PFSK-1 (cell line): Measurements from ENCODE around the gene CYB5R4.

Experiments
- FOXP2 ChIP-seq: optimal IDR thresholded peaks from 2 replicates; pipeline ENCODE3; 2011; ENCODE audit warnings: borderline replicate concordance, control low read depth, inconsistent platforms; ENCODE audit not compliant: insufficient read depth; ENCODE audit errors: extremely low read length, extremely low read depth
- POLR2AphosphoS5 ChIP-seq: IDR thresholded peaks from 2 replicates; pipeline ENCODE4 v1.6.1; 2012; ENCODE audit warnings: low read depth, mild to moderate bottlenecking, control low read depth, low read length, moderate library complexity

DNA sequence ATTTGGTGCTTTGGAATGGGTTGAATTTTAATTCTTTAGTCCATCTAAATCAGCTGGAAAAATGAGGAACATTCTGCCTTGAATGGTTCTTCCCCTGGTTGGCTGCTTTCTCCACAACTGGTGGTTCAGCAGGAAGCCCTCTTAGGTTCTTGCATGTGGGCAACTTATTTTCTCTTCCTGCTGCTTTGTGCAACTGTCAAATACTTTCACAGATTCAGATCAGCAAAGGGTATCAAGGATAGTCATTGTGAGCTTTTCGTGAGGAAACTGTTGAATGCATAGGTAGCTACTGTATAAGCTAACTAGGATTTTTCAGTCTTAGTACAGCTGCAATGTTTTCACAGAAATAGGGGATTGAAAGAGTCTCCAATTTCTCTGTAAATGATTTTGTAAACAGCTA, 101.2 kb downstream of the CYB5R4 start:
- TF ChIP-seq FOXP2 (no peak), POLR2AphosphoS5 (no peak)
